GM19324 (cell line): Measurements from ENCODE around the gene TOP2B.

Experiments
- ATAC-seq: cut with Tn5 transposase; IDR thresholded peaks from one replicate; pipeline ENCODE4 v1.9.1; 2021; ENCODE audit warnings: mild to moderate bottlenecking, moderate library complexity; ENCODE audit not compliant: unreplicated experiment, low FRiP score

Gene TOP2B

GRCh38 chr3:25631989-25632388 lies 32.7 kb downstream of the TOP2B start:
- no peak for ATAC-seq

GRCh38 chr3:25621087-25621486 lies 43.6 kb downstream of the TOP2B start:
- no peak for ATAC-seq

GRCh38 chr3:25620493-25620892 lies 44.2 kb downstream of the TOP2B start:
- no peak for ATAC-seq

GRCh38 chr3:25619382-25619781 lies 45.3 kb downstream of the TOP2B start:
- ATAC-seq, result no peak

- no peak for ATAC-seq
Measured at GRCh38 chr3:25618028-25618427, 46.7 kb downstream of the TOP2B start.

GRCh38 chr3:25611193-25611592 lies 53.5 kb downstream of the TOP2B start:
- no peak for ATAC-seq

- ATAC-seq, result no peak
Measured at GRCh38 chr3:25610779-25611178, 53.9 kb downstream of the TOP2B start.

- no peak for ATAC-seq
Measured at GRCh38 chr3:25610167-25610566, 54.5 kb downstream of the TOP2B start.

GRCh38 chr3:25604107-25604805 lies 60.5 kb downstream of the TOP2B start:
- ATAC-seq, result no peak

GRCh38 chr3:25603703-25604102 lies 61.0 kb downstream of the TOP2B start:
- no peak for ATAC-seq

GRCh38 chr3:25597535-25598101 lies 67.1 kb downstream of the TOP2B start:
- no peak for ATAC-seq

GRCh38 chr3:25594007-25594502 lies 70.7 kb downstream of the TOP2B start:
- no peak for ATAC-seq

GRCh38 chr3:25593001-25593400 lies 71.7 kb downstream of the TOP2B start:
- no peak for ATAC-seq

GRCh38 chr3:25592510-25592968 lies 72.2 kb downstream of the TOP2B start:
- no peak for ATAC-seq

GRCh38 chr3:25589783-25590258 lies 74.9 kb downstream of the TOP2B start:
- no peak for ATAC-seq

- ATAC-seq, result no peak
Measured at GRCh38 chr3:25589104-25589782, 75.5 kb downstream of the TOP2B start.

GRCh38 chr3:25588441-25589103 lies 76.1 kb downstream of the TOP2B start:
- ATAC-seq, result no peak

GRCh38 chr3:25587975-25588374 lies 76.7 kb downstream of the TOP2B start:
- ATAC-seq, result no peak

GRCh38 chr3:25587526-25587925 lies 77.2 kb downstream of the TOP2B start:
- no peak for ATAC-seq

GRCh38 chr3:25587094-25587493 lies 77.6 kb downstream of the TOP2B start:
- ATAC-seq, result no peak

- ATAC-seq, result no peak
Measured at GRCh38 chr3:25586553-25586952, 78.2 kb downstream of the TOP2B start.
